HepG2 (cell line): ENCODE data around the gene LEMD3. TPM values are rescaled to one million over a fixed set of nuclear protein-coding genes. Genes with fewer than 3 reads are reported as not detected.

Source experiments
- BCLAF1 ChIP-seq: fragments of 450-650 bp; IDR thresholded peaks from 2 replicates; pipeline ENCODE4 v1.6.1; 2017; ENCODE audit warnings: mild to moderate bottlenecking
- IRF9 ChIP-seq: sonication (generic); formaldehyde crosslinking; IDR thresholded peaks from 2 replicates; pipeline ENCODE4 v1.8.0; 2022; ENCODE audit warnings: missing genetic modification reagents, mild to moderate bottlenecking, borderline replicate concordance
- NBN ChIP-seq: fragments of 450-650 bp; conservative IDR thresholded peaks from 2 replicates; pipeline ENCODE4 v1.6.1; 2017
- SAFB2 ChIP-seq: sonication (generic); formaldehyde crosslinking; IDR thresholded peaks from 2 replicates; pipeline ENCODE4 v1.5.1; 2020; ENCODE audit warnings: missing genetic modification reagents, low read depth, mild to moderate bottlenecking, borderline replicate concordance
- SNAPC4 ChIP-seq: sonication (generic); formaldehyde crosslinking; IDR thresholded peaks from 2 replicates; pipeline ENCODE4 v1.4.0; 2020; ENCODE audit warnings: mild to moderate bottlenecking, missing genetic modification reagents
- TBX2 ChIP-seq: sonication (generic); formaldehyde crosslinking; IDR thresholded peaks from 2 replicates; pipeline ENCODE4 v1.5.0; 2020; ENCODE audit warnings: missing genetic modification reagents, mild to moderate bottlenecking, borderline replicate concordance
- polyA plus RNA-seq, 8 experiments: library from polyadenylated mRNA; depleted of rRNA in 3 of 8; stranded (reverse) in 7 of 8; unstranded in 1 of 8; fragments of >200 nt; fragmentation: Illumina TruSeq in 4 of 8; extraction: Trizol in 4 of 8; gene quantifications; 2 replicates each; pipeline versions ENCODE4 v1.2.1 to v1.2.3, GENCODE V29; 2011 to 2016; ENCODE audit warnings: low read depth in 4 of 8, missing spikeins in 1 of 8, mixed read lengths in 1 of 8; ENCODE audit not compliant: insufficient read depth in 1 of 8
- total RNA-seq, 5 experiments: library from RNA; depleted of rRNA; stranded (reverse); fragments of >200 nt; fragmentation: Illumina TruSeq; extraction: Trizol; gene quantifications; 2 replicates each; pipeline ENCODE4 v1.2.3, GENCODE V29; 2016; ENCODE audit warnings: low read depth in 1 of 5
- TF ChIP-seq, protein P1 (sequence below): sonication (generic); formaldehyde crosslinking; IDR thresholded peaks from 2 replicates; pipeline ENCODE4 v1.4.0; 2020; ENCODE audit warnings: missing genetic modification reagents
- TF ChIP-seq, protein P2 (sequence below): IDR thresholded peaks from 2 replicates; pipeline ENCODE4 v1.6.1; 2016

LEMD3 gene
- total and polyA plus RNA-seq, 2 of the 13 experiments (the other 11 are each of a cell fraction or from before 2014, with no cell fraction given) = 9.3 to 18.7 TPM

DNA sequence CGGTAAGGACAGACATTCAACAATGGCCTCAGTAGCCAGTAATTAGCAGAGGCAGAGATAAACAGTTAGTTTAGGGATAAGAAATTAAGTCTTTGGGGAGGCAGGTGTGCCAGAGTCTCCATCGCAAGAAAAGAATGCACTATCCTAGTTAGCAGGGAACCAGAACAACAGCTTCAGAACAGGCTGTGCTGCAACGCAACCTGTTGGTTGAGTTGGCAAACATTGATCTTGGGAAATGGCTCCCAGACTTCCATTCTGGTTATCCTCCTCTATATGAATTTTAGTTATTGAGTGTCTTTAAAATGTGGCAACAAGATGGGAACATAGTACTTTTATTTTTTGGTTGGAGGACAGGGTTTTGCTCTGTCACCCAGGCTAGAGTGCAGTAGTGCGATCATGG lies 12.3 kb upstream of the LEMD3 start (continued):
- TF ChIP-seq, protein P1, sequence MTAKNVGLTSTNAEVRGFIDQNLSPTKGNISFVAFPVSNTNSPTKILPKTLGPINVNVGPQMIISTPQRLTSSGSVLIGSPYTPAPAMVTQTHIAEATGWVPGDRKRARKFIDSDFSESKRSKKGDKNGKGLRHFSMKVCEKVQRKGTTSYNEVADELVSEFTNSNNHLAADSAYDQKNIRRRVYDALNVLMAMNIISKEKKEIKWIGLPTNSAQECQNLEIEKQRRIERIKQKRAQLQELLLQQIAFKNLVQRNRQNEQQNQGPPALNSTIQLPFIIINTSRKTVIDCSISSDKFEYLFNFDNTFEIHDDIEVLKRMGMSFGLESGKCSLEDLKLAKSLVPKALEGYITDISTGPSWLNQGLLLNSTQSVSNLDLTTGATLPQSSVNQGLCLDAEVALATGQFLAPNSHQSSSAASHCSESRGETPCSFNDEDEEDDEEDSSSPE (CRISPR knock-in tag) = no peak
- TF ChIP-seq BCLAF1 (no peak), SAFB2 (CRISPR knock-in tag) (no peak), SNAPC4 (CRISPR knock-in tag) (no peak), NBN (no peak), IRF9 (CRISPR knock-in tag) (no peak), TBX2 (CRISPR knock-in tag) (no peak)
- TF ChIP-seq, protein P2, sequence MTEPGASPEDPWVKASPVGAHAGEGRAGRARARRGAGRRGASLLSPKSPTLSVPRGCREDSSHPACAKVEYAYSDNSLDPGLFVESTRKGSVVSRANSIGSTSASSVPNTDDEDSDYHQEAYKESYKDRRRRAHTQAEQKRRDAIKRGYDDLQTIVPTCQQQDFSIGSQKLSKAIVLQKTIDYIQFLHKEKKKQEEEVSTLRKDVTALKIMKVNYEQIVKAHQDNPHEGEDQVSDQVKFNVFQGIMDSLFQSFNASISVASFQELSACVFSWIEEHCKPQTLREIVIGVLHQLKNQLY = no peak
